BLaER1 (cell line): ENCODE measurements around the gene ABHD2.

Experiments used
- H3K27ac ChIP-seq: shearing (Covaris generic); formaldehyde crosslinking; 2 replicates; pipeline ENCODE4 v1.8.1; 2022
- H3K27me3 ChIP-seq: shearing (Covaris generic); formaldehyde crosslinking; 2 replicates; pipeline ENCODE4 v1.8.1; 2022
- H3K36me3 ChIP-seq: shearing (Covaris generic); formaldehyde crosslinking; 2 replicates; pipeline ENCODE4 v1.8.1; 2022
- H3K4me1 ChIP-seq: shearing (Covaris generic); formaldehyde crosslinking; 2 replicates; pipeline ENCODE4 v1.8.1; 2022
- H3K4me2 ChIP-seq: shearing (Covaris generic); formaldehyde crosslinking; 2 replicates; pipeline ENCODE4 v1.8.1; 2022
- H3K4me3 ChIP-seq: shearing (Covaris generic); formaldehyde crosslinking; 2 replicates; pipeline ENCODE4 v1.8.1; 2022
- H3K9ac ChIP-seq: shearing (Covaris generic); formaldehyde crosslinking; 2 replicates; pipeline ENCODE4 v1.8.1; 2022
- H3K9me3 ChIP-seq: shearing (Covaris generic); formaldehyde crosslinking; 2 replicates; pipeline ENCODE4 v1.8.1; 2022
- H4K20me1 ChIP-seq: shearing (Covaris generic); formaldehyde crosslinking; 2 replicates; pipeline ENCODE4 v1.8.1; 2022
- Cebpa-rat ChIP-seq: shearing (Covaris generic); IDR thresholded peaks from 2 replicates; pipeline ENCODE4 v1.8.1; 2022

ABHD2 gene

GRCh38 chr15:89171136-89172072, 83.1 kb downstream of the ABHD2 start:
- H3K9ac ChIP-seq, result no peak overlapping the region
- H3K9me3 ChIP-seq, result no peaks in the 10 kb centered on the region
- H3K4me1 ChIP-seq, result peaks cover 8% of the 10 kb centered on the region; the same call in 1 of the 2 replicates
- no peak for TF ChIP-seq Cebpa-rat
- peaks cover 50% of the 10 kb centered on the region for H3K36me3 ChIP-seq
- H4K20me1 ChIP-seq, result 0 out of 2 replicates have a peak, but pooled peaks cover 4% of the 10 kb centered on the region
- H3K27me3 ChIP-seq, result no peaks in the 10 kb centered on the region
- no peak overlapping the region for H3K27ac ChIP-seq
- H3K4me3 ChIP-seq, result no peak overlapping the region
- H3K4me2 ChIP-seq, result no peak overlapping the region

- TF ChIP-seq Cebpa-rat, result no peak
- Histone ChIP-seq H3K27ac (no peak overlapping the region), H3K4me2 (no peak overlapping the region)
These were observed 84.7 kb downstream of the ABHD2 start for GRCh38 chr15:89172921-89173320.

GRCh38 chr15:89174476-89174875, 86.2 kb downstream of the ABHD2 start:
- peaks cover 8% of the 10 kb centered on the region; the same call in 1 of the 2 replicates for H3K4me1 ChIP-seq
- H3K9ac ChIP-seq, result no peak overlapping the region
- no peak overlapping the region for H3K4me2 ChIP-seq
- no peaks in the 10 kb centered on the region for H3K9me3 ChIP-seq
- H3K27me3 ChIP-seq, result no peaks in the 10 kb centered on the region
- no peak overlapping the region for H3K27ac ChIP-seq
- peaks cover 70% of the 10 kb centered on the region for H3K36me3 ChIP-seq
- 0 out of 2 replicates have a peak, but pooled peaks cover 4% of the 10 kb centered on the region for H4K20me1 ChIP-seq
- H3K4me3 ChIP-seq, result no peak overlapping the region
- TF ChIP-seq Cebpa-rat, result no peak

More at GRCh38 chr15:89172921-89173320, 84.7 kb downstream of the ABHD2 start:
- Histone ChIP-seq H3K9ac (no peak overlapping the region; the same call in 1 of the 2 replicates), H3K4me1 (peaks cover 8% of the 10 kb centered on the region; the same call in 1 of the 2 replicates), H3K36me3 (peaks cover 63% of the 10 kb centered on the region), H3K4me3 (no peak overlapping the region), H3K9me3 (no peaks in the 10 kb centered on the region), H3K27me3 (no peaks in the 10 kb centered on the region), H4K20me1 (0 out of 2 replicates have a peak, but pooled peaks cover 4% of the 10 kb centered on the region)

- no peak overlapping the region for H3K27ac ChIP-seq
- no peak; the same call in 1 of the 2 replicates for TF ChIP-seq Cebpa-rat
- peaks cover 8% of the 10 kb centered on the region; the same call in 1 of the 2 replicates for H3K4me1 ChIP-seq
- H3K9ac ChIP-seq, result no peak overlapping the region
- H3K36me3 ChIP-seq, result peaks cover 82% of the 10 kb centered on the region
- no peaks in the 10 kb centered on the region for H3K27me3 ChIP-seq
- H3K4me2 ChIP-seq, result peak overlapping the region; percentile 7; the same call in 1 of the 2 replicates
- H4K20me1 ChIP-seq, result 0 out of 2 replicates have a peak, but pooled peaks cover 4% of the 10 kb centered on the region
- no peaks in the 10 kb centered on the region for H3K9me3 ChIP-seq
- H3K4me3 ChIP-seq, result no peak overlapping the region
These were observed 87.4 kb downstream of the ABHD2 start for GRCh38 chr15:89175617-89176191.

- Histone ChIP-seq H4K20me1 (0 out of 2 replicates have a peak, but pooled peaks cover 4% of the 10 kb centered on the region), H3K9ac (no peak overlapping the region)
These were observed 88.9 kb downstream of the ABHD2 start for GRCh38 chr15:89177116-89177515.

GRCh38 chr15:89177633-89178306, 89.5 kb downstream of the ABHD2 start:
- H4K20me1 ChIP-seq, result 0 out of 2 replicates have a peak, but pooled peaks cover 4% of the 10 kb centered on the region
- H3K9ac ChIP-seq, result no peak overlapping the region
- H3K4me3 ChIP-seq, result no peak overlapping the region
- H3K36me3 ChIP-seq, result peaks cover 79% of the 10 kb centered on the region
- TF ChIP-seq Cebpa-rat, result no peak
- H3K4me2 ChIP-seq, result no peak overlapping the region
- no peaks in the 10 kb centered on the region for H3K9me3 ChIP-seq
- no peaks in the 10 kb centered on the region for H3K27me3 ChIP-seq
- H3K27ac ChIP-seq, result no peak overlapping the region
- peaks cover 8% of the 10 kb centered on the region; the same call in 1 of the 2 replicates for H3K4me1 ChIP-seq

More at GRCh38 chr15:89177116-89177515, 88.9 kb downstream of the ABHD2 start:
- H3K9me3 ChIP-seq, result no peaks in the 10 kb centered on the region
- H3K4me2 ChIP-seq, result no peak overlapping the region
- no peak overlapping the region for H3K4me3 ChIP-seq
- peaks cover 8% of the 10 kb centered on the region; the same call in 1 of the 2 replicates for H3K4me1 ChIP-seq
- no peak overlapping the region for H3K27ac ChIP-seq
- H3K27me3 ChIP-seq, result no peaks in the 10 kb centered on the region
- no peak for TF ChIP-seq Cebpa-rat
- H3K36me3 ChIP-seq, result peaks cover 74% of the 10 kb centered on the region

- Histone ChIP-seq H4K20me1 (0 out of 2 replicates have a peak, but pooled peaks cover 4% of the 10 kb centered on the region), H3K4me3 (no peak overlapping the region), H3K36me3 (peaks cover 74% of the 10 kb centered on the region), H3K9me3 (no peaks in the 10 kb centered on the region), H3K27ac (no peak overlapping the region), H3K27me3 (no peaks in the 10 kb centered on the region), H3K9ac (no peak overlapping the region), H3K4me2 (no peak overlapping the region), H3K4me1 (peaks cover 8% of the 10 kb centered on the region; the same call in 1 of the 2 replicates)
- TF ChIP-seq Cebpa-rat, result no peak
These were observed 90.2 kb downstream of the ABHD2 start for GRCh38 chr15:89178307-89178977.

- 0 out of 2 replicates have a peak, but pooled peaks cover 3% of the 10 kb centered on the region for H4K20me1 ChIP-seq
- no peak for TF ChIP-seq Cebpa-rat
- H3K4me2 ChIP-seq, result no peak overlapping the region
- H3K4me1 ChIP-seq, result peaks cover 7% of the 10 kb centered on the region; the same call in 1 of the 2 replicates
- no peaks in the 10 kb centered on the region for H3K27me3 ChIP-seq
- peaks cover 78% of the 10 kb centered on the region for H3K36me3 ChIP-seq
- H3K27ac ChIP-seq, result no peak overlapping the region
- H3K4me3 ChIP-seq, result no peak overlapping the region
- H3K9ac ChIP-seq, result no peak overlapping the region
- H3K9me3 ChIP-seq, result no peaks in the 10 kb centered on the region
These were observed 92.0 kb downstream of the ABHD2 start for GRCh38 chr15:89179966-89180875.
